Left ventricle myocardium inferior (tissue), 1 donor: ENCODE data around the gene TNFRSF14. TPM values are rescaled to one million over a fixed set of nuclear protein-coding genes. Genes with fewer than 3 reads are reported as not detected.

Experiments
- DNase-seq: peaks from one replicate; pipeline ENCODE4 v3.0.0-alpha.2; 2020
- H3K27ac ChIP-seq: fragments of 200-600 bp; replicated peaks from 2 replicates; pipeline ENCODE4 v1.8.0; 2021
- H3K27me3 ChIP-seq: fragments of 200-600 bp; 2 replicates; pipeline ENCODE4 v1.8.0; 2021; ENCODE audit warnings: low read depth
- H3K36me3 ChIP-seq: fragments of 200-600 bp; 2 replicates; pipeline ENCODE4 v1.8.0; 2021
- H3K4me1 ChIP-seq: fragments of 200-600 bp; 2 replicates; pipeline ENCODE4 v1.8.0; 2021
- H3K4me3 ChIP-seq: fragments of 200-600 bp; 2 replicates; pipeline ENCODE4 v1.8.0; 2021; ENCODE audit warnings: mild to moderate bottlenecking, moderate library complexity
- H3K9me3 ChIP-seq: fragments of 200-600 bp; replicated peaks from 2 replicates; pipeline ENCODE4 v1.8.0; 2021
- CTCF ChIP-seq: fragments of 200-600 bp; IDR thresholded peaks from 2 replicates; pipeline ENCODE4 v1.8.0; 2021; ENCODE audit warnings: antibody characterized with exemption, mild to moderate bottlenecking, borderline replicate concordance
- intact Hi-C: fragments of 100-400 bp; cut with micrococcal nuclease; formaldehyde crosslinking; loops from one replicate; pipeline ENCODE4 v1.11.0; 2022
- total RNA-seq: library from RNA; stranded (reverse); fragmentation: NEBNext Ultra II Directional; extraction: Animal tissue kit (Norgen Biotek cat#: 25700); gene quantifications from one replicate; pipeline ENCODE4 v1.2.1, GENCODE V29; 2021
- donor health status: DM: no; HTN: yes; CAD: no; lungs with severe emphysema.

The TNFRSF14 gene
- total RNA-seq, 1 donor from 2014 or later, result 13.7 TPM

GRCh38 chr1:2519029-2519685, 37.0 kb upstream of the TNFRSF14 start:
- DNase-seq, result no peak
- H3K4me1 ChIP-seq, result peaks cover 24% of the 10 kb centered on the region
- H3K36me3 ChIP-seq, result peaks cover 74% of the 10 kb centered on the region
- no peak for TF ChIP-seq CTCF
- intact Hi-C loops, result no loop called here
- H3K27ac ChIP-seq, result no peak overlapping the region
- no peaks in the 10 kb centered on the region for H3K9me3 ChIP-seq
- H3K27me3 ChIP-seq, result no peaks in the 10 kb centered on the region
- H3K4me3 ChIP-seq, result no peak overlapping the region

DNA sequence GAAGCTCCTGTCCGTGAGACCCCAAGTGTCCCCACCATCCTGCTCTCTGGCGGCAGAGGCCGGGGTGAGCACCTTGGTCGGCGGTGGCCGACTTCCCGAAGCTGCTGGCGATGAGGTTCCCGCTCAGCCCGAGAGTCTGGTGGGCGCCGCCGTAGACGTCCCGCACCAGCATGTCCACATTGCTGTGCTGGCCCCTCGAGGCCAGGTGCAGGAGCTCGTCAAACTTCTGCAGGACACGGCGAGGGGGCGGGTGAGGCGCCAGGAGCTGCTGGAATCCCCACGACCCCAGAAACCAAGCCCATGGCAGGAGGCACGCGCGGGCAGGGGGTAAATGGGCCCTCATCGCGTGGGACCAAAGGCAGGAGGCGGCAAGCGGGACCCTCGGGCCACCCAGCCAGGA, 36.4 kb upstream of the TNFRSF14 start:
- intact Hi-C loops, result no loop called here
- Histone ChIP-seq H3K4me1 (peaks cover 30% of the 10 kb centered on the region), H3K27ac (no peak overlapping the region), H3K9me3 (no peaks in the 10 kb centered on the region), H3K4me3 (no peak overlapping the region), H3K36me3 (peaks cover 70% of the 10 kb centered on the region), H3K27me3 (no peaks in the 10 kb centered on the region)
- no peak for DNase-seq
- no peak for TF ChIP-seq CTCF

DNA sequence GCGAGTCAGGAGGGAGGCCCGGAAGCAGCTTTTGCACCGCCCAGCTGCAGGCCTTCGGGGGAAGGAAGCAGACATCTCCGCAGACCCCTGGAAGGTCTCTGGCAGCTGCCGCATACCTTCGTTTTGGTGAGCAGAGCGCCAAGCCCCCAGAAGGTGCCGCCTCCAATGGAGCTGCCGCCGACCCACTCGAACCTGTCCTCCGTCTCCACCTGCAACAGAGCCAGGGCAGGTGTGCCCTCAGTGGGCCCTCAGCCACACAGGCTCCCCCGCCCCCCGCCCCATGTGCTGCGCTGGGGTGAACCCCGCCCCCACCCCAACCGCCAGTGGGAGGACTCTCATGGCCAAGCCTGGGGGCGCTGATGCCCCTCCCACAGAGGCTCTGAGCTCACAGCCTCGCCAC, 36.0 kb upstream of the TNFRSF14 start:
- no peaks in the 10 kb centered on the region for H3K27me3 ChIP-seq
- no peaks in the 10 kb centered on the region for H3K9me3 ChIP-seq
- no peak overlapping the region for H3K27ac ChIP-seq
- H3K36me3 ChIP-seq, result peaks cover 65% of the 10 kb centered on the region
- DNase-seq, result no peak
- H3K4me1 ChIP-seq, result peaks cover 35% of the 10 kb centered on the region
- intact Hi-C loops, result no loop called here
- no peak for TF ChIP-seq CTCF
- H3K4me3 ChIP-seq, result no peak overlapping the region

DNA sequence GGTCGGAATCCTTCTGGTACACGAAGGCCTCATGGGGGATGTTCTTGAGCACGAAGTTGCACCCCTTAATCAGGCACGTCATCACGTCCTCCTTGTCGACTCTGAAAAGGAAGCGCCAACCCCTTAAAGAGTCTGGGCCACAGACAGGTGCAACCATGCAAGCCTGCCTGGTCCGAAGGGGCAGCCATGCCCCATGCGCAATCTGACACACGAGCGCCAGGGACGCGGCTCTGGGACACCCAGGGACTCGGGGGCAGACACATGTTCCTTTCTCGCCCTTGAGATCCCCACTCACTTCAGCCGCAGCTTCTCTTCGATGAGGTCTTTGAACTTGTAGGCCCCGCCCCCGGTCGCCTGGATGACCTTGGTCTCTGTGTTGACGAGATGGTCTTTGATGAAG, 35.4 kb upstream of the TNFRSF14 start:
- no peak for TF ChIP-seq CTCF
- Histone ChIP-seq H3K36me3 (peaks cover 59% of the 10 kb centered on the region), H3K27ac (no peak overlapping the region), H3K27me3 (no peaks in the 10 kb centered on the region), H3K4me1 (peaks cover 41% of the 10 kb centered on the region), H3K4me3 (no peak overlapping the region), H3K9me3 (no peaks in the 10 kb centered on the region)
- intact Hi-C loops, result no loop called here
- DNase-seq, result no peak

GRCh38 chr1:2522230-2522629, 33.9 kb upstream of the TNFRSF14 start:
- H3K4me3 ChIP-seq, result no peak overlapping the region
- no peak overlapping the region for H3K27ac ChIP-seq
- no peak for TF ChIP-seq CTCF
- no peaks in the 10 kb centered on the region for H3K9me3 ChIP-seq
- no peak for DNase-seq
- peaks cover 45% of the 10 kb centered on the region for H3K36me3 ChIP-seq
- H3K4me1 ChIP-seq, result peaks cover 51% of the 10 kb centered on the region
- H3K27me3 ChIP-seq, result no peaks in the 10 kb centered on the region
- intact Hi-C loops, result no loop called here
